H1 (cell line): ENCODE measurements around the gene IL1RAPL1.

ENCODE experiments used
- ATF3 ChIP-seq: IDR thresholded peaks from 2 replicates; pipeline ENCODE4 v1.6.1; 2011; ENCODE audit warnings: low read depth, mild to moderate bottlenecking, low read length; ENCODE audit not compliant: insufficient read depth
- BACH1 ChIP-seq: IDR thresholded peaks from 2 replicates; pipeline ENCODE4 v1.6.1; 2012; ENCODE audit warnings: low read length, improper control_type of control experiment
- BCL11A ChIP-seq, 2 experiments: IDR thresholded peaks; one replicate each; pipeline ENCODE4 v1.6.1; 2011; ENCODE audit warnings: low read depth in 2 of 2, low read length in 2 of 2, mild to moderate bottlenecking in 2 of 2
- CEBPB ChIP-seq: IDR thresholded peaks from 2 replicates; pipeline ENCODE4 v1.6.1; 2012; ENCODE audit warnings: low read depth, low read length
- EGR1 ChIP-seq: IDR thresholded peaks from 2 replicates; pipeline ENCODE4 v1.6.1; 2011; ENCODE audit warnings: low read depth, low read length, borderline replicate concordance
- EZH2 ChIP-seq: fragments of 200-600 bp; sonication (generic); IDR thresholded peaks from 2 replicates; pipeline ENCODE4 v1.7.1; 2012; ENCODE audit warnings: low read depth, mild to moderate bottlenecking, moderate library complexity, low read length, inconsistent platforms; ENCODE audit not compliant: severe bottlenecking
- JUND ChIP-seq: IDR thresholded peaks from 2 replicates; pipeline ENCODE4 v1.6.1; 2011; ENCODE audit warnings: mild to moderate bottlenecking, improper control_type of control experiment, low read length
- POLR2AphosphoS5 ChIP-seq: IDR thresholded peaks from 2 replicates; pipeline ENCODE4 v1.6.1; 2011; ENCODE audit warnings: low read depth, low read length
- RAD21 ChIP-seq, 2 experiments: IDR thresholded peaks in 1 of 2; conservative IDR thresholded peaks in 1 of 2; 2 replicates each; pipeline ENCODE4 v1.6.1; 2011; ENCODE audit warnings: low read depth in 2 of 2, low read length in 2 of 2, improper control_type of control experiment in 1 of 2, inconsistent platforms in 1 of 2, mild to moderate bottlenecking in 1 of 2, moderate library complexity in 1 of 2
- TAF1 ChIP-seq: IDR thresholded peaks from 2 replicates; pipeline ENCODE4 v1.6.1; 2011; ENCODE audit warnings: mild to moderate bottlenecking, low read depth, low read length
- YY1 ChIP-seq: IDR thresholded peaks from 2 replicates; pipeline ENCODE4 v1.6.1; 2011; ENCODE audit warnings: low read depth, mild to moderate bottlenecking, low read length
- ZNF274 ChIP-seq: IDR thresholded peaks from 2 replicates; pipeline ENCODE4 v1.7.0; 2012; ENCODE audit warnings: low read length, borderline replicate concordance; ENCODE audit errors: extremely low read depth
- TF ChIP-seq, protein P1 (sequence below), 3 experiments: IDR thresholded peaks; 1 replicate in 2 of 3; 2 replicates in 1 of 3; pipeline versions ENCODE4 v1.5.1 to v1.6.1; 2011; ENCODE audit warnings: low read length in 3 of 3, mild to moderate bottlenecking in 3 of 3, inconsistent platforms in 2 of 3, low read depth in 1 of 3, moderate library complexity in 1 of 3; ENCODE audit not compliant: insufficient read depth in 1 of 3; ENCODE audit errors: control extremely low read depth in 1 of 3

- TF ChIP-seq BACH1 (no peak), EGR1 (no peak), TAF1 (no peak), CEBPB (no peak), ATF3 (no peak), ZNF274 (no peak), YY1 (no peak), BCL11A (IDR thresholded peaks at IDR 0.05; ENCODE audit: low read depth in 2 of 2, low read length in 2 of 2) (no peak), JUND (no peak), POLR2AphosphoS5 (no peak), RAD21 (IDR thresholded peaks at IDR 0.05 in 1 of 2, conservative IDR thresholded peaks at IDR 0.05 in 1 of 2; ENCODE audit: low read depth in 2 of 2, low read length in 2 of 2) (no peak), EZH2 (no peak)
- TF ChIP-seq, protein P1, sequence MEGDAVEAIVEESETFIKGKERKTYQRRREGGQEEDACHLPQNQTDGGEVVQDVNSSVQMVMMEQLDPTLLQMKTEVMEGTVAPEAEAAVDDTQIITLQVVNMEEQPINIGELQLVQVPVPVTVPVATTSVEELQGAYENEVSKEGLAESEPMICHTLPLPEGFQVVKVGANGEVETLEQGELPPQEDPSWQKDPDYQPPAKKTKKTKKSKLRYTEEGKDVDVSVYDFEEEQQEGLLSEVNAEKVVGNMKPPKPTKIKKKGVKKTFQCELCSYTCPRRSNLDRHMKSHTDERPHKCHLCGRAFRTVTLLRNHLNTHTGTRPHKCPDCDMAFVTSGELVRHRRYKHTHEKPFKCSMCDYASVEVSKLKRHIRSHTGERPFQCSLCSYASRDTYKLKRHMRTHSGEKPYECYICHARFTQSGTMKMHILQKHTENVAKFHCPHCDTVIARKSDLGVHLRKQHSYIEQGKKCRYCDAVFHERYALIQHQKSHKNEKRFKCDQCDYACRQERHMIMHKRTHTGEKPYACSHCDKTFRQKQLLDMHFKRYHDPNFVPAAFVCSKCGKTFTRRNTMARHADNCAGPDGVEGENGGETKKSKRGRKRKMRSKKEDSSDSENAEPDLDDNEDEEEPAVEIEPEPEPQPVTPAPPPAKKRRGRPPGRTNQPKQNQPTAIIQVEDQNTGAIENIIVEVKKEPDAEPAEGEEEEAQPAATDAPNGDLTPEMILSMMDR (IDR thresholded peaks at IDR 0.05; ENCODE audit: control extremely low read depth in 1 of 3, insufficient read depth in 1 of 3, low read depth in 1 of 3, low read length in 3 of 3), result no peak
Measured at GRCh38 chrX:29487214-29487613, 900.0 kb downstream of the IL1RAPL1 start.
